ENCODE results near the gene CYS1. TPM values are rescaled to one million over a fixed set of nuclear protein-coding genes. Genes with fewer than 3 reads are reported as not detected.

Gene CYS1
- total and polyA plus RNA-seq, 2 of the 8 experiments (the other 6 are each of a cell fraction or from before 2014, with no cell fraction given): 0.09 to 0.13 TPM

DNA sequence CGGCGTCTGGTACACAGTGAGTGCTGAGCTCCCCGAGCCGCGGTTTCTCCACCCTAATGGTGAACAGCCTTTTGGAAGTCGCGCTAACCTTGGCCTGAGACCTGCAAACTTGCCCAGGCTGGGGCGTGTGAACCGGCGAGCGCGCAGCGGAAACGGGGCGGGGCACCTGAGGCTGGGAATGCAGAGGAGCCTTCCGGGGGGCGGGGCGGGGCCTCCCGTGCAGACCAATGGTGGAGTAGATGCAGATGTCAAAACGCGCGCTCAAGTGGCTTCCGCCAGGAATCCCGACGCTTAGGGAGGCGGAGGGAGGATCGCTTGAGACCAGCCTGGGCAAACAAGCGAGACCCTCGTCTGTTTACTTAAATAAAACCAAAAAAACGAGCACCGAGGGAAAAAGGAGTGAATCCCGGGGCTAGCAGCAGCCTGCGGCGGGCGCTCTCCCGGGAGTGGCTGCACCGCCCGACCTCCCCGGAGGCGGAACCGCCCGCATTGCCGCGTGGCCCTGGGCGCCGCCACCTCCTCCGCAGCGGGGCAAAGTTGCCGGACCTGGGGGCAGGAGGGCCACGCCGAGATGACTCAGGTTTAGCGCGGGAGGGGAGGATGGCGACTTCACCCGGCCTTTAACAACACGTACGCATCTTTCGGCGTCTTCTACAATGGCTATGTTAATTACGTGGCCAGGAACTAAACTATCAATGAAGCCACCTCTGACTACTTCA, 40.1 kb upstream of the CYS1 start (continued):
- no peak for TF ChIP-seq HDAC6 (IDR thresholded peaks at IDR 0.05; ENCODE audit: low read depth, low read length)
- TF ChIP-seq BCL11A (IDR thresholded peaks at IDR 0.05; ENCODE audit: low read depth in 2 of 2, low read length in 2 of 2): no peak
- TF ChIP-seq TCF12 (IDR thresholded peaks at IDR 0.05; ENCODE audit: low read depth, low read length): no peak
- TF ChIP-seq CBX5 (IDR thresholded peaks at IDR 0.05; ENCODE audit: low read depth, low read length): no peak

All from H1 (cell line).